ENCODE measurements around the gene CD47.

CD47 gene

GRCh38 chr3:108090701-108091497 lies at the start of gene CD47:
Gene CD47, minus strand, starts transcription at chr3:108091031. Its CDS starts 123 bp downstream, at chr3:108090908.
- DNase-seq, result peak; percentile 92

DNA sequence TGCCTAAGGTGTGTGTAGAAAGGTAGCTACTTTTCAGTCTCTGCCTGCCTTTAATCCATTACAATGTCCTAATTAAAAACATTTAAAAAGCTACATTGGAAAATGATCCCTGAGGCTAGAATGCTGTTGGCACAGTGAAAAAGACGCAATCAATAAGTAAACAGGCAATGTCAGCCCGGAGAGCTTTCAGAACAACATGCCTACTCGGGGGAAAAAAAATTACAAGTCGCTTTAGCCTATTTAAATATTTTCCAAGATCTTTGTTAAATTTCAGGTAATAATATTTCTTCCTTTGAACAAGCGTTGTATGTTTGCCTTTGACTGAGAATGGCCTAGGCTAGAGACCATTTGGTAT lies 46.6 kb upstream of the CD47 start:
- DNase-seq, result no peak

- no peak for DNase-seq
These were observed 46.0 kb upstream of the CD47 start for GRCh38 chr3:108136561-108137459.

GRCh38 chr3:108134555-108134880 lies 43.7 kb upstream of the CD47 start:
- DNase-seq, result peak; percentile 35

GRCh38 chr3:108133858-108134554 lies 43.2 kb upstream of the CD47 start:
- DNase-seq, result peak; percentile 22

- peak; percentile 16 for DNase-seq
These were observed 42.2 kb upstream of the CD47 start for GRCh38 chr3:108133048-108133369.

- peak; percentile 56 for DNase-seq
These were observed 40.8 kb upstream of the CD47 start for GRCh38 chr3:108131475-108132134.

DNA sequence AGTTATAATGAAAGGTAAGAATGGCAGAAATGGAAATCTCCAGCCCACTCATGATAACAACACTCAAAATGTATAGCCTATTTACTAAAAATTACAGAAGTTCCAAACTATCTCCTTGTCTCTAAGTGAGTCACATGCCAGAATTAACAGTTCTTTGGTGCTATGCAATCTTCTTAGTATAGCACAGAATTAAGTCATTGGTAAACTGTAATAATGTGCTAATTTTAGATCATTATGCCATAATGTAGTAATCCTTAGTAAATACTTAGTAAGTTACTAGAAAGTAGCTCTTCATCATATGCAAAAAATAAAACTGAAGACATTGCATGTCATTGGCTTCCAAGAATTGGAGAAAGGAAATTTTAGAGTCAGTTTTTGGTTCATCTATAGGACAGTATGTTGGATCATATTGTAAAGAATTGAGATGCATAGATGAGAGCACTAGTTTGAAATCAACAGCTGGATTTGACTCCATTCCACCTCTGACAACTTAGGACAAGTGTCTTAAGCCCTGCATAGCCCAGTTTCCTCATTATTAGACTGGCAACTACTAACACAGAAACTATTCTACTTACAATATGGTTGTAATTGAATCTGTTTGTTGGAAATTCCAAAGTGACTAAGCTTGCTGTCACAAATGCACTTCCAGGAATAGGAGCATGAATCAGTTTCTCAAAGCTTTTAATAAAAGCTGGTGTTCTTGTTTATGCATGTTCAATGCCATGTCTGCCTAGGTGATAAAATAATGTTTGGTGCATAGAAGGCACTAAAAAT lies 40.1 kb upstream of the CD47 start:
- DNase-seq, result peak; percentile 86

DNA sequence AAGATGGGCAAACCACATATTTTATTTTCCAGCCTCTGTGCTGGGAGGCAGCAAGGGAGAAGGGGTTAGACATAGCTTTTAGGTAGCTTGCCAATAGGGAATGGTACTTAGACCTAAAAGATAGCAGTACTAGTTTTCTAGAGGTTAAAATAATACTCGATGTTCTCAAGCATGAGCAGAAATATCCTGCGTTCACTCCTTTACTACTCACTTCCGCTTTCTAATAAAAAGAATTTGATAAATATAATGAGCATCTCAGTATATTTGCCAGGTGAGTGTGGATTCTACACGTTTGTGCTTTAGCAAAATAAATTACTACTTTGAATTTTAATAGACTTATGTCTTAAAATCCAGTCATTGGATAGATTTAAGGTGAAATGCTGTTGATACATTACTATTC lies 39.4 kb upstream of the CD47 start:
- no peak for DNase-seq

- DNase-seq, result no peak
These were observed 36.6 kb upstream of the CD47 start for GRCh38 chr3:108127301-108127988.

GRCh38 chr3:108126348-108126747 lies 35.5 kb upstream of the CD47 start:
- DNase-seq, result no peak

GRCh38 chr3:108125550-108126071 lies 34.8 kb upstream of the CD47 start:
- DNase-seq, result no peak

DNA sequence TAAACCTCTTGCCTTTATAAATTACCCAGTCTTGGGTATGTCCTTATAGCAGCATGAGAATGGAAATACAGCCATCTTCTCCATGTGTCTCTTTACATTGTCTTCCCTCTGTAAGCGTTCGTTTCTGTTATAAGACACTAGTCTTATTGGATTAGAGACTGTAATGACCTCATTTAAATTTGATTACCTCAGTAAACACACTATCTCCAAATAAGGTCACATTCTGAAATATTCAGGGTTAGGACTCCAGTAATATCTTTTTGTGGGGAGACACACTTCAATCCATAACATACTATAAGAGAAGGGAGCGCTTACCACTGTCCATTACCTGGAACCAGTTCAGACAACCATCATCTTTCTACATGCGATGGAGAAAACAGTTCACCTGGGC lies 34.3 kb upstream of the CD47 start:
- DNase-seq, result peak; percentile 9

GRCh38 chr3:108124337-108125152 lies 33.7 kb upstream of the CD47 start:
- peak; percentile 77 for DNase-seq

DNA sequence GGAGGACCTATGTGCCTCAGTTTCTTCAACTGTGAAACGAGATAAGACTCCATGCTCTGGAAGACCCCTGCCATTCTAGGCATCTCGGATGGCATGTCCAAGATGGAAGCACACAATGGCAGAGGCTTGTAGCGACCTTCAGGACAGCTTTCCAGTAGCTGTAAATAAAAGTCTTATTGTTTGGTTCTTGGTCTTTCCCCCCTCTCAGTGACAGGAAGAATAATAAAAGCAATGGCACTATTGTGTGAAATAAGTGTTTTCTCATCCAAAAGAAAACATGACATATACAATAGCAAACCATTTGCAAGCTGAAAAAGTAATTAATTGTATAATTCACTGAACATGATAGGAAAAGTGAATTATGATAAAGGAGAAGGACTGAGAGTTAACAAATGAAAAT lies 32.5 kb upstream of the CD47 start:
- DNase-seq, result no peak

DNA sequence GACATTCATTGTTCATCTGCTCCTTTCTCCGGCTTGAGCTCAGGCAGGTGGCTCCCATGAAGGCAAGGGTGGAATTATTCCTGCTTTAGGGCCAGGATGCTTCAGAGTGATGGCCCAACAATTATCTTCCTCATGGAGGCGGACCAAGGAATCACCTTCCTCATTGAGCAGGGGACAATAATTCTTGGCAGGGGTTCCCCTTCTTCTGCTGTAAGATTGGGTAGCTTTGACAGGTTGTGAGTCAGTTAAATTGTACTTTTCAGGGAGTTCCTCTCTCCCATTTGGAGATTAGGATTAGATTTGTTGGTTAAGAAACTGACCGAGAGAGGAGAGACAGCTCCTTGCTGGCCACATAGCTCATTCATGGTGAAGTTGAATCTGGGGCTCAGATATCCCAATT lies 31.4 kb upstream of the CD47 start:
- DNase-seq, result no peak

- DNase-seq, result no peak
These were observed 28.7 kb upstream of the CD47 start for GRCh38 chr3:108119398-108120104.

- DNase-seq, result no peak
These were observed 27.4 kb upstream of the CD47 start for GRCh38 chr3:108118038-108118768.

GRCh38 chr3:108117241-108117775 lies 26.5 kb upstream of the CD47 start:
- DNase-seq, result no peak

Measured in suppressor macrophage treated with lipopolysaccharide for 4 hours (primary cell).